Stimulated activated CD8-positive, alpha-beta memory T cell treated with anti-CD3 and anti-CD28 coated beads, Interleukin-4, amount 100 ng/mL, for 48 hours (primary cell): ENCODE data around the gene NKTR.
A peak's percentile ranks its signal among the peaks of the same experiment; 100 is the strongest.
"Not testable (repeated sequence)": the region's sequence is repeated elsewhere in the genome, so short reads cannot be mapped to it uniquely, and the experiment has no call there.

Source experiments
- DNase-seq: peaks from one replicate; pipeline ENCODE4 v3.0.0-alpha.2; 2020

Gene NKTR

DNA sequence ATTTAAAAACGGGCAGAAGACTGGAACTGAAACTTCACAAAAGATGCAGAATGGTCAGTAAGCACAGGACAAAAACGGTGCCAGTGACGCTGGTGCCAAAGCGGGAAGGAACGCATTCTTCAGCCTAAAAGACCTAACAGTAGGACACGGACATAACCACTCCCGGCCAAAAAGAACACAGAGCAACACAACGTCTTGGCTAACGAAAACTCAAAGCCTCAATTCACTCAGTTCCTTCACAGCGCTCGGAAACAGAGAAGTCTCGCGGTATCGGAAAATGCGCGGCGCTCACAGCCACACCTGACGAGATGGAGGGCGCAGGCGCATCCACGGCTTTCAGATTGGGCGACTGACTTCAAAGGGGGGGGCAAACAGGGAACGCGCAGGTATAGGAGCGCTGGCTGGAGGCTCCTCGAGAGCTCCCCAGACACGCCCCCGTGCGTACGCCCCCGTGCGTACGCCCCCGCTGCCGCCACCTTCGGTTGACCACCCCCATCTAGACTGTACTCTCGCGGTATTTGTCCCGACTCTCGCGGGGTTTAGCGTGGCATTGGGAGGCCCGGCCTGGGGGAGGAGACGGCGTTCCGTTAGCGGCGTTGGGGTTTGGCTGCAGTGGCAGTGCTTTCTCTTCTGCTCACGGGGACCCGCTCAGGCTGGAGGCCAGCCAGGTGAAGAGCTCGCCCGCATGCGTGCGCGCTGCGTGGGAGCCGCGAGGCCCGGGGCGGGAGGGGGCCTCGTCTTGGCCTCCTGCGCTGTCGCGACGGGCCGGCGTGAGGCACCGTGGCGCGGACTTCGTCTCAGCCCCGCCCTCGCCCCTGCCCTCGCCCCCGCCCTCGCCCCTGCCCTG, at the start of gene NKTR:
TSS of gene NKTR (plus strand) at position 576 of the 847 bp plus-strand sequence. CDS start 321 bp downstream, outside the sequence.
- DNase-seq, result peak; percentile 100

DNA sequence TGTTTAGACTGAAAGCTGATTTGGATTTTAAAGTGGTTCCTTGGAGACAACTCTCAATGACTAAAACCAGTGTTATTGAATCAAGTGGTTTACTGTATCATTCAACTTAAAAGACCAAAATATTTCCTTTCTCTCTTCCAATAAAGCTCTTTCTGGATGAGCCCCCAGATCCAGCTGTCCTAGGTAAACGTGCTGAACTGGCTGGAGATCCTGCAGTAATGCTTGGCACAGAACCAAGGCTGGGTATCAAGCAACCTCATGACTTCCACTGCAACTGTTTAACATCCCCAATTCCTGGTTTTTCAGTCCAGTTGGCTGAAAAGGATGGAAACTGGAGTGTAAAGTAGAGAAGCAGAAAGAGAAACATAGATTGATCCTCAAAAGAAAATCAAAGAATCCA, 47.7 kb upstream of the NKTR start:
- DNase-seq, result no peak

DNA sequence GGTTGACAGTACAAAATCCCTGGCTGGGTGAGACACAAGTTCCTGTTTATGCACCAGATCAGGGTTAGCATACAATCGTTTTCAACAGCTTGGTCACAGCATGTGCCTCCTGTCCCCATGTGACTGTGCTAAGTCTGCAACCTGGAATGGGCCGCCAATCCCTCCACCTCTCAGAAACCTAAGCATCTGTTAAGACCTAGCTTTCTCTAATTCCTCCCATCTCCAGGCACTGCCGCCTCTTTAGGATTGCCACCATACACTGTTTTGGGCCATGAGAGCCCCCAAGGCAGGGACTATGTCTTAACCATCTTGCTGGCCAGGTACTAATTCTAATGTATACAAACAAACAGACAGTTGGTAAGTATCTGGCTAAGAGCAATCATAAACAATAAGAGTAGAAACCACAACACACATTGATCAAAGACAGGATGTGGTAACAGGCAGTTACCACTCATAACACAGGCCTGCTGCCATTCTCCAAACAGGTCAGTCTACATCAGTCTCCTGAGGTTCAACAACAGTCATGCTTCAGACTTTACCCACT, 44.3 kb upstream of the NKTR start:
- no peak for DNase-seq

DNA sequence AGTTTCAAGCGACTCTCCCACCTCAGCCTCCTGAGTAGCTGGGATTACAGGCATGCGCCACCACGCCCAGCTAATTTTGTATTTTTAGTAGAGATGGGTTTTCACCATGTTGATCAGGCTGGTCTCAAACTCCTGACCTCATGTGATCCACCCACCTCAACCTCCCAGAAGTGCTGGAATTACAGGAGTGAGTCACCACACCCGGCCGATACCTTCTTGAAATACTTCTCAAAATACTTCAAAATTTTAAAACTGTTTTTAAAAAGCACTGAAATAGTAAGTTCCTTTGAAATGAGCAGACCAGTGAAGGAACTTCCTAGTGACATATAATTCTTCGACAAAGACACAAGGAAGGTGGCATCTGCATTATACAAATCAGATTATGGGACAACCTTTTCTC, 43.7 kb upstream of the NKTR start:
- not testable (repeated sequence) for DNase-seq

DNA sequence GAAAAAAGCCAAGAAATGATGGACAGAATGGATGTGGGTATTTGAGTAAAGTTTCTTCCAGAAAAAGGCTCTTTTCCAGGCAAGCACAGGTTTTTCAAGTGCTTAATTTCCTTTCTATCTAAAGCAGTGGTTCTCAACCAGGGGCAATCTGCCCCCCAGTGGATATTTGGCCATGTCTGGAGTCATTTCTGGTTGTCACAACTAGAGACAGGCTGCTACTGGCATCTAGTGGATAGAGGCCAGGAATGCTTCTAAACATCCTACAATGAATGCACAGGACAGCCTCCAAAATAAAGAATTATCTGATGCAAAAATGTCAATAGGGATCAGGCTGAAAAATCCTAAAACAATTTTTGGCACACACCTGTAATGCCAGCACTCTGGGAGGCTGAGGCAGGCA, 42.6 kb upstream of the NKTR start:
- DNase-seq, result no peak

DNA sequence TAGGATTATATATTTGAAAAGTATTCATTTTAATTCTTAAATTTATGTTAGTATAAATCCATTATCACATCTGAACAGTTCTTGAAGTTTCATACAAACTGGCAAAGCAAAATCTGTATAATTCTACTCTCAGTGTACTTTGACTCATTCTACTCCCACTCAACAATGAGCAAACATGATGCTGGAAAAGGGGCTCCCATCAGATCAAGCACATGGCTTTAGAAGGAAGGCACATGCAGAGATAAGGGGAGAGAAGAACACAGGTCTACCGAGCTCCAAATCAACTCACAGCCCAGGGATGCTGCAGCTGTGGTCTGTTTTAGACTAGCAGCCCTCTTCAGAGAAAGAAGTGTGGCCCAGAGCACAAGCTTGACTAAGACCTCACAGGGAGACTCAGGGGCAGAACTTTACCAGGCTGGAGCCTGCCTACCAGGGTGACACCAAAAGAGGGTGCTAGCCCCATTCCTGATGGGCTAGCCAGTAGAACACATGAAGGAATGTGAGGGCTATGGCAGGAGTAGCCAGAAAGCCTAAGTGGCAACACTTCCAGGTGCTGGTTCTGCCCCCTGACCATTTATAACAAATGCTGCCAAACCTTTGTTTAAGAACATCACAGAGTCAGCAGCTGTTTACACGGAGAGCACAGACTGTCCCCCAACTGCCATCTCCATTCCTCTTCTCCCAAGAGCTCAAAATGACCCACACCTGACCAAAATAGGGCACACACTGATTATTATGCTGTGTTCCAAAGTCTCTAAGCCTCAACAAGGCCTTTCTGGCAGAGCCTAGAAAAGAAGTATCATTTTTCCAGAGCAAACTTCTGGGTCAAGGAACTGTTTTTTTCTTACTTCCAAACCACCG, 38.2 kb upstream of the NKTR start:
- DNase-seq, result no peak

DNA sequence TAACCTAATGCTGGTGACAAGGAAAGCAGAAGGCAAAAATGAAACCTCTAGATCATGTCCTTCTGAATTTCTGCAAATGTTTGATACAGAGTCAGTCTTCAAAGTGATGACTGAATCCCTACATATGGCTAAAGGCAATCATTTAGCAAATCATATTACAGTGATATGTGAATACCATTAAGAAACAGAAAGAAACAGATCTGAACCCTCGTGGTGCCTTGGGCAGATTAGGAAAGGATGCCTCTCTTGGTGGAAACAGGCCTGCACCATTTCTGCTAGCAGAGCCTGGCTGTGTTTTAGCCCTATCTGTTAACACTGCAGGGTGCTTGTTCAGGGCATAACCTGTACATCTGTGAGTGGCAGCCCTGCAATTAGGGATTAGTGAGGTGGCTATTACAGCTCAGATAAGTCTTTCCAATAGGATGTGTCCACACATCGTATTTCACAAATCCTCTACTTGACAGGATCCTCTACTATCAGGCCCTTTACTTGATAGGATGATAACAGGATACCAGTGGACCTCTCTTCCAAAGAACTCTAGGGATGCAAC, 30.8 kb upstream of the NKTR start:
- no peak for DNase-seq

DNA sequence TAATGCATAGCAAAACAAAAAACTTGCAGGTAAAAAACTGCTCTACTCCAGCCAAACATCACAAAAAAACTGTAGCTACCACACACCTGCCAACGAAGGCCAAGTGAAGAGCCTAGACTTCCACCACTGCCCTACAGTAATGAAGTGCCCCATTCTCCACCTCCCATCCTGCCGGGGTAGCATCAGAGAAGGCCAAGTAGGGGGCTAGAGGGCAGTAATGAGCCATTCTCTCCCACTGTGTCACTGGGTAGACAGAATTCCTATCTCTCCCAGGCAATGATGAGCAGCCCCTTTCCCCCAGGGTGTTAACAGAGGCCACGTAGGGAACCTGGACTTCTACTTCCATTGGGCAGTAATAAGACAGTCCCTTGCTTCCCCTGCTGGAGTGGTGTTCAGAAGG, 28.2 kb upstream of the NKTR start:
- no peak for DNase-seq

DNA sequence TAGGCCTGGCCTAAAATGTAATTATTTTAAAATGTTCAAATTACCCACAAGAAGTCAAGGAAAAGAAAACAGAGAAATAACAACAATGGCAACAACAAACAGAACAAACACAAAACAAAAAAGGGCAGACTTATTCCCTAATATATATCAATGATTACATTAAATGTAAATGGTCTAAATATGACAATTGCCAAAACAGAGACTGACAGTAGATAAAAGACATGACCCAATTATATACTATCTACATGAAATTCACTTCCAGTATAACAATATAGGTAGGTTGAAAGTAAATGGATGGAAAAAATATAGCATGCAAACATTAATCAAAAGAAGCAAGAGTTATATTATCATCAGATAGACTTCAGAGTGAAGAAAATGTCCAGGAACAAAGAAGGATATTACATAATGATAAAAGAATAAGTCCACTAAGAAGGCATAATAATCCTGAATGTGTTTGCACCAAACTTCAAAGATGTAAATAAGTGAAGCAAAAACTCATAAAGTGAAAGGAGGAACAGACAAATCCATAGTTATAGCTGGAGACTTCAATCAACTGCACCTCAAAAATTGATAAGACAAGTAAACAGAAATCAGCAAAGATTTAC, 25.2 kb upstream of the NKTR start:
- DNase-seq, result no peak

DNA sequence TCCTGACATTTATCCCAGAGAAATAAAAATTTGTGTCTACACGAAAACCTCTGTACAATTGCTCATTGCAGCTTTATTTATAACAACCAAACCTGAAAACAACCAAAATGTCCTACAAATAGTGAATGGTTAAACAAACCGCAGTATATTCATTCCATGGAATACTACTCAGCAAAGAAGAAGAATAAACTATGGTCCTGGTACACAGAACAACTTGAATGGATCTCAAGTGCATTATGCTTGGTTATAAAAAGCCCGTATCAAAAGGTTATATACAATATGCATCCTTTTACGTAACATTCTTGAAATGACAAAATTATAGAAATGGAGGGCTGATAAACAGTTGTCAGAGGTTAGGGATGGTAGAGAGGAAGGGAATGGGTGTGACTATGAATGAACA, 22.4 kb upstream of the NKTR start:
- DNase-seq, result no peak

DNA sequence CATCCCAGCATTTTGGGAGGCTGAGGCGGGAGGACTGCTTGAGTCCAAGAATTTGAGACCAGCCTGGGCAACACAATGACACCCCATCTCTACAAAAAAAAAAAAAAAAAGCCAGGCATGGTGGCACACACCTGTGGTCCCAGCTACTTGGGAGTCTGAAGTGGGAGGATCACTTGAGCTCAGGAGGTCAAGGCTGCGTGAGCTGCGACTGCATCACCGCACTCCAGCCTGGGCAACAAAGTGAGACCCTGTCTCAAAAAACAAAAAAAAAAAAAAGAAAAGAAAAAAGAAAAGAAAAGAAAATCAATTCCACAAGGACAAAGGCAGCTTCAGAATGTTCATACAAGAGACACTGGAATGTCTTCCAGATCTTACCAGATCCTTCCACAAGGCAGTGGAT, 21.1 kb upstream of the NKTR start:
- not testable (repeated sequence) for DNase-seq

DNA sequence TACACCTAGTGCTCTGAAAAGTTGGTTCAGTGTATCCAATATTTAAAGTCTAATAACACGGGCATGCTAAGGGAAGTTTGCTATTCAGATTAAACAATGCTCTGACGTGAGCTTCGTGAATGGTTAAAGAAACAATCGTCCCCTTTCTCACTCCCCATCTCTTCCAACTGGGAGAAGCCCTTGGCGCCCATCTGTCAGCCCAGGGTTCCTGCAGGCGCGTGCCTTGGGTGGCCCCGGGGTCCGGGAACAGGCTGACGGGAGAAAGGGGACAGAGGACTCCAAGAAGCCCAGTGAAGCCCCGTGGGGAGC, 19.1 kb upstream of the NKTR start:
- DNase-seq, result no peak

DNA sequence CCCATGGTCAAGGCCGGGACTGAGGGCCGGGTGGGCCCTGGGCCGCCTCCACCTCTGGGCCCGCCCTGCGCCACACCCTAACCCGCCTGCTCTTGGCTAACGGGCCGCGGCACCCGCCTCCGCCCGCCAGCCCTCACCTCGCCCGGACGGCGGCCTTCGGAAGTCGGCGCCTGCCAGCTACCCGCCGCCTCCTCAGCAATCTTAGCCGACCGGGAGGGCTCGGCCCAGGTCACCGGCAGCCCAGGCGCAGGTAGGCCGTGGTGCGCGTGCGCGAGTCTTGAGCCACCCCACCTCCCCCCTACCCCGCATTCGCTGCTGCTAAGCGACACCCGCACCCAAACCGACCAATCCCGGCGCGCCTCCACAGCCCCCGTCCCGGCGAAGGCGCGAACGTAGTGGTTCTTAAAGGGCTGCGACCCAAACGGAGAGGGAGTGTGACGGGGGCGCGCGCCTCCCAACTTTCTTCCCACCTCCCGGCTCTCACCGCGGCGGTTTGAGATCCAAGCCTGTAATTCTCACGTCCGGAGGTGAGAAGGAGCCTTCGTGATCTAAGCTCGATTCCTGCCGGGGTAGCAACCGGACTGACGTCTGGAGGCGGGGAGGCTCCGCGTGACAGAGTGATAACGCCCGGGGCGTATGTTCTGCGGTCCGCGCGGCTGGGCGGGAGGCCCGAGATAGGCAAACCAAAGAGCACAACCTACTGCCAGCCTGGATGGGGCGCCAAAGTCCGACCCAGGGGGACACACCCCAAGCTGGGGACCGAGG, 18.6 kb upstream of the NKTR start, which contains the start of gene SEC22C:
TSS of gene SEC22C (minus strand) at position 259 of the 765 bp plus-strand sequence. CDS start 12,921 bp downstream, outside the sequence.
- peak; percentile 97 for DNase-seq

DNA sequence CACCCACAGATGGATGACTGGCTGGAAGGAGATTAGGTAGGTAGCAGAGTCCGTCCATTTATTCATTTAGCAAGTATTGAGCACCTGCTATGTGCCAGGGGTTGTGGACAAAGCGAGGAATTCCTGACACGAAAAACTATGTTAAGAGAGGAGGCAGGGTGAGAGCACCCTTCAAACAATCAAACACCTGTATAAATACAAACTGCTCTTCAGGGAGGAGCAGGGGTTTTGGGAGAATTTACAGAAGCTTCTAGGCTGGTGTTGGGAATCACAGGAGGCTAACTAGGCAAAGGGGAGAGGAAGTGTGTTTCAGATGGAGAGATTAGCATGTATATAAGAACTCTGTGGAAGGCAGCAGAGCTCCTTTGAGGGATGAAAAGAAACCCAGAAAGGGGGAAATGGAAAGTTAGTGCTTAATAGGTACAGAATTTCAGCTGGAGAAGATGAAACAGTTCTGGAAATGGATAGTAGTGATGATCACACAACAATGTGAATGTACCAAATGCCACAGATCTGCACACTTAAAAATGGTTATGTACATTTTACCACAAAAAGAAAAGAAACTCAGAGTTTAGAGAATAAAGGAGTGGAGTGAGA, 17.9 kb upstream of the NKTR start:
- DNase-seq, result no peak

DNA sequence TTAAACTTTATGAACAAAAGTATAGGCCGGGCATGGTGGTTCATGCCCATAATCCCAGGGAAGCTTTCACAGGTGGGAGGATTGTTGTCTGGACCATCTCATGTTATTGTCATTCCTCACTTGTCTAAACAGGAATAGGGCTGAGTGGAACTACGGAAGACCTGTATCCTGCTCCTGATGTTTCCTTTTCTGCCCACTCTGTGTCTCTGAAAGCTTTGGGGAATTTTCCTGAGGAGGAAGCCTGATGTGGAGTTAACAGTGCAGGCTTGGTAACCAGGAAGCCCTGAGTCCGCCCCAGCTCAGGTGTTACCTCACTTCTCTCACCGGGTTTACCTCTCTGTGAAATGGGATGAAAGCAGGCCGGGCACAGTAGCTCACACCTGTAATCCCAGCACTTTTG, 11.9 kb upstream of the NKTR start:
- no peak for DNase-seq

DNA sequence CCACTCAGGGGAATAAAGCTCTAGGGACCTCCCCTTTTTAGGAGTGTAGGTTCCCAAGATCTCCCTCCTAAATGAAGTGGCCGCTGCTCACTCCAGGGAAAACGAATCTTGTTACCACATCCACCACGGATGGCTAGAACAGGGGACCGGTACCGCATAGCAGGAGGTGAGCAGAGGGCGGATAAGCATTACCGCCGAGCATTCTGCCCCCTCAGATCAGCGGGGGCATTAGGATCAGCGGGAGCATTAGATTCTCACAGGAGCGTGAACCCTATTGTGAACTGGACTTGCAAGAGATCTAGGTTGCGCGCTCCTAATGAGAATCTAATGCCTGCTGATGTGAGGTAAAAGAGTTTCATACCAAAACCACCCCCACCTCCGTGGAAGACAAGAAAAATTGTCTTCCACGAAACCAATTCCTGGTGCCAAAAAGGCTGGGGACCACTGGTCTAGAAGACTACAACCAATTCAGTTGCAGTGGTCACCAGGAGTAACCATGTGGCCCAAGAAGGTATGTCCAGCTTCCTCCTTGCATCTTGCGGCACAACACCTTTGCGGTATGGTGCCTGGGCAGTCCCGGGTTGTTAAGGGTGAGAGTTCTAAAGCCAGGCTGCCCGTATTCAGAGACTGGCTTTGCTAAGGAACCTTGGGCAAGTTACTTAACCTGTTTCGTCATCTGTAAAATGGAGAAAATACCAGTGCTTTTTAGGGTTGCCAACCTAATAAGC, 10.9 kb upstream of the NKTR start:
- no peak for DNase-seq

DNA sequence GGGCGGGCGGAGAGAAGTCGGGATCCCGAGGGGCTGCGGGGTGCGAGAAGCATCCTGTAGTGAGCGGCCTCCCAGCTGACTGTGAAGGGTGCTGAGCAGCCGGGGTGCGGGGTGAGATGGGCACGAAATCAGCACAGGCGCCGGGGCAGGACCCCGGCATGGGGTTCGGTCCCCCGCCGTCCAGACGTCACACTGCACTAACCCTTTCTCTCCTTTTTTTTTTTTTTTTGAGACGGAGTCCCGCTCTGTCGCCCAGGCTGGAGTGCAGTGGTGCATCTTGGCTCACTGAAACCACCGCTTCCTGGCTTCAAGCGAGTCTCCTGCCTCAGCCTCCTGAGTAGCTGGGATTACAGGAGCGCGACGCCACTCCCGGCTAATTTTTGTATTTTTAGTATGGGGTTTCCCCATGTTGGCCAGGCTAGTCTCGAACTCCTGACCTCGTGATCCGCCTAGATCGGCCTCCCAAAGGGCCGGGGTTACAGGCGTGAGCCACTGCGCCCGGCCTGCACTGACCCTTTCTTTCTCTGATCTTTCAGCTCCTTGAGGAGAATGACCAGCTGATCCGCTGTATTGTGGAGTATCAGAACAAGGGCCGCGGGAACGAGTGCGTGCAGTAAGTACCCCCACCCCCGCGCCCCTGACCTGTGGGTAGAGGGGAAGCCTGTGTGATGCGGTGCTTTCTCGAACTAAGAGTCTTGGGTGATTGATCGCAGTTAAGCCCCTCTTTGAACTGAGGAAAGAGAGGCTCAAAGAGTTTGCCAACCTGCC, 9.3 kb upstream of the NKTR start:
- DNase-seq, result peak; percentile 39

DNA sequence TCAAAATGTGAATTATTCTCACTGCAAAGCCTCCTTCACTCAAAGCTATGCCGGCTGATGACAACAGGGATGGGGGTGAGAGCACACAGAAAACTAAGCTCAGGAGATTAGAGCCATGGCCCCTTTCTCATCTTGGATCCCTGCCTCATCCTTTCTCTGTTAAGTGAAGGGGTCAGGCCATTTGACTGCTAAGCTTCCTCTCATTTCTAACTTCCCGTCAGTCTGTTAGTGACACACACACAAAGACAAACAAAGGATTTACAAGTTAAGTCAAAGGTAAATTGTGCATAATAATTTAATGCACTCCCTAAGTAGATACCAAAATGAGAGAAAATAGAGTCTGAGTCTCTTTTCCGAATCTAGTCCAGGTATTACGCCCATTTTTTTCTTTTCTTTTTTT, 8.7 kb upstream of the NKTR start:
- DNase-seq, result no peak

DNA sequence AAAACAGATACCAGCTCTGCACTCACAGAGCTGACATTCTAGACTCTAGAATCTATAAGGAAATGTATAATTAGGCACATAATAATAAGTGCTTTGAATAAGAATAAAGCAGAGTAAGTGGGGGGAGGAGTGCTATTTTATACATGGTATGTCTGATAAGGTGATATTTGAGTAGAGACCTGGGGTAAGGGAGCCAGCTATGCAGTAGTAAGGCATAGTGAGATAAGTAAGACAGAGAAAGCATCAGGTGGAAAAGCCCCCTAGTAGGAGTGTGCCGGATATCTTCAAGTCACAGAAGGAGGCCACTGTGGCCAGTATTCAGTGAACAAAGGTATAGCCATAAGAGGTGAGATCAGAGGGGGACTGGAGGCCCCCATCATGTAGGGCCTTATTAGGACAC, 6.9 kb upstream of the NKTR start:
- no peak for DNase-seq

DNA sequence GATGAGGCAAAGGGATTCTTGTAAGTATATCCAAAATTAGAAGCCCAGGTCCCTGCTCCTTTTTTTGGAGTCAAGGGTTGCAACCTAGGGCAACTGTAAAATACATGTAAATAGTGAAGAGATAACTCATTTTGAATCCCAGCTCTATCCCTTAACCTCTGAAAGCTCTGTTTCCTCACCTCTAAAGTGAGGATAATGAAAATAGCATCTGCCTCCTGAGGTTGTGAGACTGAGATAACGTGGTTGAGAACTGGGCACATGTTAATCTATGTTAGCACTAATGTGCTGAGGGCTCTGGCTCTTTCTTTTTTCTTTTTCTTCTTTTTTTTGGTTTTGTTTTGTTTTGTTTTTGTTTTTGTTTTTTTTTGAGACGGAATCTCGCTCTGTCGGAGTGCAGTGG, 4.8 kb upstream of the NKTR start:
- DNase-seq, result no peak
